ENCODE results near the gene OLIG3. TPM values are rescaled to one million over a fixed set of nuclear protein-coding genes. Genes with fewer than 3 reads are reported as not detected.

Gene OLIG3
- total RNA-seq, result not detected in 2 replicates

DNA sequence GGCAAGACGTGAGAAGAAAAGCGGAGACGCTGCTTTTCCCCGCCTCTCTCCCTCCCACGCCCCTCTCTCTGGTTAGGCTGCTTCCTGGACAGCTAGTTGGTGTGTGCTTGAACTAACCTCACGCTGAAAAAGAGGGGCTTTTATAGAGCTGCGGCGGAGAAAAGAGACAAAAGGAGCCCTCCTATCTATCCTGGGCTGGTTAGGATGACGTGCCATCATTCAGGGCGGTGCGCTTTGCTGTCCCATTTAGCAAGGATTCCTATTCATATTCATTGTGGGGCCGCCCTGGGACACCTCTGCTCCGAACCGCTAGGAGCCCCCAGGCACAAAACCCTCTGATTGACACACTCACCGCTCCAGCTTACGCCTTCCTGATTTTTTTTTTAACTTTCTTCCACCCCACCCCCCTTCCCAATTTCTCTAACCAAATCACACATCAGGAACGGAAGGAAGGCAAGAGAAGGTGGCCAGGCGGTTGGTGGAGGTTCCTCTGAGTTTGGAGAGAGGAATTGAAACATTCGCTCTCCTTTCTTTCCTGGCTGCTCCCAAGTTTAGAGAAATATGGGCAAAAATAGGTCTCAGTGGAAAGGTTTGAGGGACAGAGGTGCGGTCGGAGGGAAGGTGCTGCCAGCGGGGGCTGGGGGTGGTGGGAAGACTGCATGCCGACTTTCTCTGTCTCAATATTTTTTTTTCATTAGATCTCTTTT is at the start of gene OLIG3:
Gene OLIG3, minus strand, starts transcription at position 114 of the 707 bp plus-strand sequence. CDS start 224 bp downstream, outside the sequence.

